GM19455 (cell line): ENCODE data around the gene IL1A.
A peak's percentile ranks its signal among the peaks of the same experiment; 100 is the strongest.

ENCODE experiments used
- ATAC-seq: cut with Tn5 transposase; IDR thresholded peaks from one replicate; pipeline ENCODE4 v1.9.1; 2021; ENCODE audit not compliant: unreplicated experiment

The IL1A gene

GRCh38 chr2:112793449-112793978 lies 9.2 kb upstream of the IL1A start:
- ATAC-seq: peak; percentile 66

DNA sequence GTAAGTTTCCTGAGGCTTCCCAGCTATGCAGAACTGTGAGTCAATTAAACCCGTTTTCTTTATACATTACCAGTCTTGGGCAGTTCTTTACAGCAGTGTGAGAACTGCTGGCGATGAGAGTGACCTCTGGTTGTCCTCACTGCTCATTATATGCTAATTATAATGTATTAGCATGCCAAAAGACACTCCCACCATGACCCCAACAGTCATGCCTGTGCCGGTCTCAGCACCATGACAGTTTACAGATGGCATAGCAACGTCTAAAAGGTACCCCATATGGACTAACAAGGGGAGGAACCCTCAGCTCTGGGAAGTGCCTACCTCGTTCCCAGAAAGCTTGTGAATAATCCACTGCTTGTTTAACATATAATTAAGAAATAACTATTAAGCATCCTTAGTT lies 8.1 kb upstream of the IL1A start:
- no peak for ATAC-seq

DNA sequence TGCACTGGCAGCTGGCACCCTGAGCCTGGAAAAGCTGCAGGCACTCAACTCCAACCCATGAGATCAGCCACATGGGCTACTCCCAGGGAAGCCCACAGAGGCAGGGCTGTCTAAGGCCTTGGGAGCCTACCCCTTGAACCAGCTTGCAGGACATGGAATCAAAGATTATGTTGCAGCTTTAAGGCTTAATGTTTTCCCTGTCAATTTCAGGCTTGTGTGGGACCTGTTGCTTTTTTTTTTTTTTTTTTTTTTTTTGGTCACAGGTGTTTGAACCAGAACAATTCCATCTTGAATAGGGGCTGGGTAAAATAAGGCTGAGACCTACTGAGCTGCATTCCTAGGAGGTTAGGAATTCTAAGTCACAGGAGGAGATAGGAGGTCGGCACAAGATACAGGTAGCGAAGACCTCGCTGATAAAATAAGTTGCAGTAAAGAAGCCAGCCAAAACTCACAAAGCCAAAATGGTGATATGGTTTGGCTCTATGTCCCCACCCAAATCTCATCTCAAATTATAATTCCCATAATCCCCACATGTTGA lies 7.5 kb upstream of the IL1A start:
- no peak for ATAC-seq

DNA sequence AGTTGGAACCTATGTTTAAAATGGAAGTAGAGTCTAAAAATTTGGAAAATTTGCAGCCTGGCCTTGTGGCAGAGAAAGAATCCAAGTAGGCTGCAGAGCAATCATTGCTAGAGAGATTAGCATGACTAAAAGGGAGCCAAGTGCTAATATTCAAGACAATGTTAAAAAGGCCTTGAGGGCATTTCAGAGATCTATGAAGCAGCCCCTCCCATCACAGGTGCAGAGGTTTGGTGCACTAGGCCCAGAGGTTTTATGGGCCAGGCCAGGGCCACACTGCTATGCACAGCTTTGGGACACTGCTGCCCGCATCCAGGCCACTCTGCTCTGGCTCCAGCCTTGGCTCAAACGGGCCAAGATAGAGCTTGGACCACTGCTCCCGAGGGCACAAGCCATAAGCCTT lies 6.7 kb upstream of the IL1A start:
- no peak for ATAC-seq

- ATAC-seq: no peak
Measured at GRCh38 chr2:112790305-112790704, 6.0 kb upstream of the IL1A start.

GRCh38 chr2:112789186-112789585 lies 4.9 kb upstream of the IL1A start:
- no peak for ATAC-seq

DNA sequence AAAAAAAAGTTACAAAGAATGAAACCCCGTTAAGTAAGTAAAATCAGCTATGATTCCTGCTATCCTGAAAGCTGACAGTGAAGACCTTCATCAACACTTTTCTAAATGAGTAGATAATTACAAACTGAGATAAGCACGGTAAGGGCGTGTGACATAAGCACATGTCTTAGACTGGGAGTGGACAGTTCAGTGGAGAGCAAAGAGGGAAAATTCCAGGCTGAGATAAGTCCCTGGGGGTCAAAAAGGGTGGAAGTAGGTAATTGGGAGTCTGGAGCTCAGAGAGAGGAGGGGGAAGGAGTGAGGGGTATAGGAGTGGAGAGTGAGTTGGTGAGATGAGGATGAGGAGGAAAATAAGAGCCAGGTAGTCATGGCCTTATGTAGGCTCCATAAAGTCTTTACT lies 4.4 kb upstream of the IL1A start:
- ATAC-seq: no peak

DNA sequence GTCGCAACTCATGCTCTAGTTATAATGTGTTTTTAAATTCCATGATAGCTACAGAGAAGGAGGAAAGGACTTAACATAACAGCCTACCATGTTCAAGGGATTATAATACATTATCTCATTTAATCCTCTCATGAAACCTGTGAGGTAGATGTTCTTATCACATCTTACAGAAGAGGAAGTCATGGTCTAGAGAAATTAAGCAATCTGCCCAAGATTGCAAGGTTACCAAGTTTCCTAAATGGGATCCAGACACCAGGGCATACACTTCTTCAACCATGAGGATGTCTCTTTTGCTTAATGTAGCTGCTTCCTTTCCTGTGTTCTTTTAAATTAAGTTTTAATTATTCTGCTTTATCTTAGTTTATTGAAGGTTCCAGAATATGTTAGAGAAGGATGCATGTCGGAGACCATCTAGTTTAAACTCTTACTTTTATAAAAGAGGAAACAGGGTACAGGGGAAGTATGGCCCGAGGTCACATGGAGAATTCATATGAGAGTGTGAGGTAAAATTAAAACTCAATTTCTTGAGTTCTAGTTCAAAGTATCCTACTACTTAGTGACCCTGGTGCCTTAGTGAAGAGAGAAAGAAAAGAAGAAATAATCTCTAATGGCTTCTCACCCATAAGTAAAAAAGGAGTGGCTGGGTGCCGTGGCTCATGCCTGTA lies 3.6 kb upstream of the IL1A start:
- no peak for ATAC-seq

DNA sequence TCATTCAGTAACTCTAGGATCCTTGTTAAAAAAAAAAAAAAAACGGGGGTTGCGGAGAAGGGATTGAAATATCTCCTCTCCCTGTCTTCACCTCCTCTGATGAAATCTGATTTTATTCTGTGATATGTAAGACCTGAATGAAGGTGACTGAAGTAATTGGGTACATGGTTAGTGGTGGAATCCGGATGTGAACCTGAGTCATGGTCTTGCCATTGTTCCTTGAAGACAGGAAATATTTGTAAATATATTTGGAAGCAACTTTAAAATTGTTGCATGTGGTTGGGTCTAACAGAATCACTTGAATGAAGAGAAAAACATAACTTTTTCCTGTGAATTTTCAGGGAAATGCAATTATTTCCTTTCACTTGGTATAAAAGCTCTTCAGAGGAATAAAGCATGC lies 3.0 kb upstream of the IL1A start:
- ATAC-seq: no peak

GRCh38 chr2:112783187-112783714 lies 1.0 kb downstream of the IL1A start:
- ATAC-seq: no peak

DNA sequence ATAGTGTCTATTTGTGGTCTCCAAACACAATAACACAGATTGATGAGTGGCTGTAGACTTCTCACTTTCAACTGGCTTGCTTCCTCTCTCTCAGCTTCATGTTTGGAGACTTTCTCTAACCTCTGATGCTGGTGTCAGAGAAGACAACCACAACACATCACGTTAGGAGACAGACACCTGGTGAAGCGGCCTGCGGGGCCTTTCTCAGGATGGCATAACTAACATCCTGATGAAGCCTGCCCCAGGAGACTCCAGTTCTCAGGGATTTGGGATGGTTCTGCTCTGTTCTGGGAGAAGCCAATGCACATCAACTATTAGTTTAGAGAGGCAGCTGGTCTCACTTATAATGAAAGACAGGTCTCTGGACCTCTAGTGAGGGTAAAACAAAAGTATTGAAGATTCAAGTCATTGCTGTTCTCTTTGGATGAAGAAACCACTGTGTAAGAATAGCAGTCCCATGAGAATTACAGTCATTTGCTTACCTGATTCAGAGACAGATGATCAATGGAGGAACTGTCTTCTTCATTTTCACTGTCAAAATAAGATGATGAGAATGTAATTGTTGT lies 2.0 kb downstream of the IL1A start:
- peak; percentile 91 for ATAC-seq

DNA sequence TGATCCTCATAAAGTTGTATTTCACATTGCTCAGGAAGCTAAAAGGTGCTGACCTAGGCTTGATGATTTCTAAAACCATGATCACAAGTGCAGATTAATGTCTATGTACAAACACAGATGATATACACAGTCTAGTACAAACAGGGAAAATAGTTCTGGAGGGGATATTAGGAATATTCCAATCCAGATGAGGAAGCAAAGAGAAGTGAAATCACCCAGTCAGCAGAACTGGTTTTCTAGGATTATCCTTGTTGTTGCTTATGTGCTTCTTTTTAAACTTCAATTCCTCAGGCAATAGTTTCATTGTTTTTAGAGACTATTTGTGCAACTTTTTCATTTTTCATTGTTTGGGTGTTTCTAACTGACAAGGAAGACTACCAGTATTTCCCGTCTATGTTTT lies 4.7 kb downstream of the IL1A start:
- ATAC-seq: no peak

DNA sequence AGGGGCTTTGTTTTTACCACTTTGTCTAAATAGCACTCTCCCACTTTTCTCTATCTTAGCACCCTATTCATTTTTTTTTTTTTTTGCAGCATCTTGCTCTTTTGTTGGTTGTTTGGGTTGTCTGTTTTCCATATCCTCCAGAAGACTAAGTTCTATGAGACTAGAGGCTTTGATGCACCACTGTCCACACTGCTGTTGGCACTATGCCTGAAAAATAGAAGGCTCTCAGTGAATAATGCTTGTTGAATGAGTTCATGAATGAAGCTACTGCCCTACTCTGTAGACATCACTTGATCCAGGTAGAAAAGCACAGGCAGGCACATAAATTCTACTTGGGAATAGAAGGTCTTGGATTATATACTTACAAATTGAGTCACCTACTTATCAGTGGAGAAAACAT lies 7.3 kb downstream of the IL1A start:
- ATAC-seq: no peak

DNA sequence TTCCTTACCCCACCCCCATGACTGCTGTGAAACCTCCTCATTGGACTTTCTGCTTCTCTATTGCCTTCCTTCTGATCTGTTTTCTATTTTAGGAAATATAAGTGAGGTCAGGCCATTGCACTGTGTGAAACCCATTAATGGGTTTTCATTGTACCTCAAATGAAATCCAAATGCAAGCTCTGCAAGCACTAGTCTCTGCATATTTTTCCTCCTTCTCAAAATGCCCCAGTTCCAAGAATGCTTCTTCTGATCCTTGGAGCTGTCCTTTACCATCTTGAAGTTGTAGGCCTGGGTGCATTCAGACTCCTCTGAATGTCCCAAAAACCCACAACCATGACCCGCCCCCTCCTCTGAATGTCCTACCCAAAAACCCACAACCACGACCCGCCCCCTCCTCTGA lies 8.2 kb downstream of the IL1A start:
- no peak for ATAC-seq

- ATAC-seq: no peak
Measured at GRCh38 chr2:112774536-112775285, 9.6 kb downstream of the IL1A start.

DNA sequence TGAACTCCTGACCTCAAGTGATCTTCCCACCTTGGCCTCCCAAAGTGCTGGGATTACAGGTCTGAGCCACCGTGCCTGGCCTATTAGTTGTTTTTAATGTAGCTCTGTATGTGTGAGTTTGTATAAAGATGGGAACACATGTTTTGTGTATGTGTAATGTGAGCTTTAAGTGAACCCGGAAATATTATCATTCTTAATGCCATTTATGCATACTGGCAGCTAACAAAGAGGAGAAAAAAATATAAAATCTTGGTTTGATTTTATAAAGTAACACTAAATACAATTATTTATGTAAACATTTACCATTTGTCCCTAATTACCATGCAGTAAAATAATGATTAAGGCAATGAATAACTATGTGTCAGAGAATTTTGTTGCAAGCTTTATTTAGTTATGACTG lies 10.7 kb downstream of the IL1A start:
- no peak for ATAC-seq

DNA sequence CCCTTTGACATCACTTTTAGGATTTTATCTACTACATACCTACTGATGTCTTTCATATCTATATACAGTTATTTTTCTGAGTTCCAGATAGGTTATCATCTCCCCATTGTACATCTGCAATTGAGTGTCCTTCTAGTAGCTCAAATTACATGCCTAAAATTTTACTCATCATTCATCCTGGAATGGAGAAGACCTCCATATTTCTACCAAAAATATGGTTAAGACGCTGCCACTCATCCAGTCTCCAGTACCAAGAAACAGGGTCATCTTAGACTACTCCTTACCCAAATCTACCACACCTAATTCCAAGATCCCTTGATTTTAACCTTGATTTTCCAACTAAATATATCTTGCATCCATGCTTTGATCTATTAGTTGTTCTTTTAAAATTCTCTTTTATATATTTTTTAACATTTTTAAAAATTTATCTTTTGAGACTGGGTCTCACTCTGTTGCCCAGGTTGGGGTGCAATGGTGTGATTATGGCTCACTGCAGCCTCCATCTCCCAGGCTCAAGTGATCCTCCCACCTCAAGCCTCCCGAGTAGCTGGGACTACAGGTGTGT lies 11.3 kb downstream of the IL1A start:
- no peak for ATAC-seq

DNA sequence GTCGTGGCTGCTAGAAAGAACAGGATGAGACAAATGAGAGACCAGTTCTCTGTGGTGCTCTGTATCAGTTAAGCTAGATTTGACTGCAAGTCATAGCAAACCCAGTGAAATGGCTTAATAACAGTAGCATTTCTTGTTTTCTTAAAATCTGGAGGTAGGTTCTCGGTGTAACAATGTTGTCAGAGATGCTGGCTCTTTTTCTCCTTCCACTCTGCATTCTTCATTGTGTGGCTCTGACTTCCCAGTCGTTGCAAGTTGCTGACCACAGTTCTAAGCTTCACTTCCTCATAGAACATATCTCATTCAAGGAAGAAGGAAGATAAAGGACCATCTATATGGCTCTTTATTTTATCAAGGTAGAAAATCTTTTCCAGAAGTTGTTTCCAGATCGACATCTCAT lies 12.0 kb downstream of the IL1A start:
- no peak for ATAC-seq

DNA sequence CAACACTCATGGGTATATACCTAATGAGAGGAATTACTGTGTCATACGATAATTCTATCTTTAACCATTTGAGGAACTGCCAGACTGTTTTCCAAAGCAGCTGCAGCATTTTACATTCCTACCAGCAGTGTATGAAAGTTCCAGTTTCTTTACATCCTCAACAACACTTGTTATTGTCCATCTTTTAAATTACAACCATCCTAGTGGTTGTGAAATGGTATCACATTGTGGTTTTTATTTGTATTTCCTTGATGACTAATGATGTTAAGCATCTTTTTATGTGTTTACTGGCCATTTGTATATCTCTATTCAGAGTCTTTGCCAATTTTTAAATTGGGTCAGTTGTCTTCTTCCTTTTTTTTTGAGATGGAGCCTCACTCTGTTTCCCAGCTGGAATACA lies 15.9 kb downstream of the IL1A start:
- ATAC-seq: no peak

DNA sequence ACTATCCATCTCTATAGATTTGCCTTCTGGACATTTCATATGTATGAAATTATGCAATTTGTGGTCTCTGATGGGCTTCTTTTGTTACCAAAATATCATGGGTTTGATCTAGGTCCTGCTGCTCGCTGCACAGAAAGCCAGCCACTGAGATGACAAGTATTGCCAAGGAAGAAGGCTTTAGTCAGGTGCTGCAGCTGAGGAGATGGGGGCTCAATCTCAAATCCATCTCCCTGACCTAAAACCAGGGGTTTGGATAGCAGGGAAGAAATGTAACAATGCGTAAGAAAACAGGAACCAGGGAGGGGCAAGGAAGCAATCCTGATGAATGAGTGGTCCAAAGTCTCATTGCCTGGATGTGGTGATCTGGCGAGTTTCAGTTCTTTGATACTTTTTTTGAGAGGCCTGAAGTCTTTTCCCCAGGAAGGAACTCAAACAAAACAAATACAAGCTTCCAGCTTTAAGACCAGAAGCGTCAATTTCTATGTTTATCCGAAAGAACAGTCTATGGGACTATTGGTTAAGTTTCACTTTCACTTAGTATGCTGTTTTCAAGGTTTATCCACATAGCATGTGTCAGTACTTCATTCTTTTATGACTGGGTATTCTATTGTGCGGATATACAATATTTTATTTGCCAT lies 16.5 kb downstream of the IL1A start:
- ATAC-seq: no peak

DNA sequence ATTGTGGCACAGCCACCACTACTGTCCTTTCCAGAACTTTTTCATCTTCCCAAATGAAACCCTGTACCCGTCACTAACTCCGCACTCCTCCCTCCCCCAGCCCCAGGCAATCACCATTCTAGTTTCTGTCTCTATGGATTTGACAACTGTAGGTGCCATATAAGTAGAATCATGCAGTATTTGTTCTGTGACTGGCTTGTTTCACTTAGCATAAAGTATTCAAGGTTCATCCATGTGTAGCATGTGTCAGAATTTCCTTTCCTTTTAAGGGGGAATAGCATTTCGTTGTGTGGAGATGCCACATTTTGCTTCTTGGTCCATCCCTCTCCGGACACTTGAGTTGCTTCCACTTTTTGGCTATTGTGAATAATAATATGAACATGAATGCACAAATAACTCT lies 19.0 kb downstream of the IL1A start:
- no peak for ATAC-seq
